T47D (cell line): ENCODE results near the gene VSIG2.

ENCODE experiments used
- DNase-seq, 2 experiments: peaks; one replicate each; pipeline versions ENCODE4 v3.0.0 to v3.0.0-alpha.2; 2011 to 2012; ENCODE audit warnings: low read depth in 1 of 2, low spot score in 1 of 2
- JUND ChIP-seq: IDR thresholded peaks from 2 replicates; pipeline ENCODE4 v1.6.1; 2012; ENCODE audit warnings: low read depth
- in situ Hi-C: cut with HindIII; loops from 2 replicates; pipeline ENCODE4 v1.10.0; 2016; ENCODE audit warnings: low sequenced_read_pairs, low pct_unique_long_range_greater_than_20kb

Gene VSIG2

GRCh38 chr11:124739479-124740276 lies 12.4 kb downstream of the VSIG2 start, which contains the start of gene NRGN:
Gene NRGN (plus strand): TSS chr11:124739942. CDS start chr11:124740085, 143 bp downstream.
- no peak for TF ChIP-seq JUND
- peak; percentile 97 to 100 for DNase-seq
- in situ Hi-C loops: no loop called here

DNA sequence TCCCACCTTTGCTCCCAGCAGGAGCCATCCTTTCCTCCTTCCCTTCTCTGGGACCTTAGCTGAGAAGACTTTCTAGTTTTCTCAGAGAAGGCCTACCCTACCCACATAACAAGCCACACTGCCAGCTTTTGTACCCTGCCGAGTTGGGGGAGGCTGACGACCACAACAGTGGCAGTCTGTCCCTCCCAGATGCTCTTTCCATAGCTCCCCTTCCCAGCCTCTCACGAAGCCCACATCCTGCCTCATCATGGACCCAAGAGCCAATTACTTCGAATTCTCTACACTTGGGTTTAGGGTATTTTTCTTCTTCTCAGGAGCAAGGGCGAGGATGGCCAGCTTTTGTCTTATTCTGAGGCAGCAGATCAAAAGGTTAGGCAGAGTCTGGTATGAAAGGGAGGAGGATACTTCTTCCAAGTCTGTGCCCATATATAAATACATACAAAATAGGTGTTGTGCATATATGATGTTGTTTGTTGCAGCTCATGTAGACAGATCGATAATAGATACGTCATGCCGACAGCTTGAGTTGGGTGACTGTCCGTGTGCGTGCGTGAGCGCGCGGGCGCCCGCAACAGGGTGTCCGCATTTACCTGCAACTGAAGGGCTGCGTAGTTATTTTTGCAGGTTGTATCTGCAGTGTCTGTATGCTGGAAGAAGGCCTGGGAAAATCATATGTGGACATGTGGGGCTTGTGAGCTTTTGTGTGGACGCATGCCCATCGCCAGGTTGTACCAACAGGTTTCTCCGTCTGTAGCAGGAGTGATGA lies 13.2 kb downstream of the VSIG2 start:
- in situ Hi-C loops: no loop called here
- DNase-seq: no peak
- TF ChIP-seq JUND: no peak

- in situ Hi-C loops: no loop called here
- no peak for TF ChIP-seq JUND
- no peak for DNase-seq
Measured at GRCh38 chr11:124737638-124738305, 14.3 kb downstream of the VSIG2 start.

GRCh38 chr11:124736736-124737135 lies 15.3 kb downstream of the VSIG2 start:
- no peak for DNase-seq
- no peak for TF ChIP-seq JUND
- in situ Hi-C loops: no loop called here

DNA sequence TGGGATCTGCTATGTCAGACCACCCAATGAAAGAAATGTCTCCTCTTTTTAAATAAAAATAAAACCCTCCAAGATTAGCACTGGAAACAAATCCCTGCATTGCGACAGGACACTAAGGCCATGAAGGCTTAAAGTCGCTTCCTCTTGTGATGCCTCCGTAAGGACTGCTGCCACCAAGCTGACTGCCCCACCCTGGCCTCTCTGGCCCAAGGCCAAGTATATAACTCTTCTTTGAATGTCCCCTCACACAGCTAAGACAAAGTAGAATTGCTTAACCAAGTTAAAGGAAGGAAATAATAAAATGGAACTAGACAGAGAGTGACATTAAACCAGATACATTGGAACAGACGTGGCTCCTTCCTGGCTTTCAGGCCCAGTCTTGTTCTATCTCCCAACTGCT lies 19.8 kb downstream of the VSIG2 start:
- in situ Hi-C loops: no loop called here
- no peak for TF ChIP-seq JUND
- no peak for DNase-seq

DNA sequence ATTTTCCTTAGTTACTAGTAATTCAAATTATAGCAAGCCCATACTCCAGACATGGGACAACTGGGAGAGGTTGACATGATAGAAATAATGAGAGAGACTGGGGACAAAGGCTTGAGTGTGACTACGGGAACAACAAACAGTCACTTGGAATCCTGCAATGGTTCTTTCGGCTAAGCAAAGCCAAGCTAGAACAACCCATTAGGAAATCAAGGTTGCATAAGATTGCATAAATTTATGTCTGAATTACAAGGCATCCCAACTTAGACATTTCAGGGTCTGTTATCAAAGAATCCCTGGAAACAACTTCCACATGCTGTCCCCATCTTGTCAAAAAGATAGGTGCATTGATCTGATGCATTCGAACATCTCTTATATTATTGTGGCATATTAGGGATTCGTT lies 22.5 kb downstream of the VSIG2 start:
- TF ChIP-seq JUND: no peak
- in situ Hi-C loops: no loop called here
- DNase-seq: no peak

- no peak for TF ChIP-seq JUND
- in situ Hi-C loops: no loop called here
- DNase-seq: no peak
Measured at GRCh38 chr11:124728134-124728533, 23.9 kb downstream of the VSIG2 start.

- in situ Hi-C loops: no loop called here
- DNase-seq: no peak
- TF ChIP-seq JUND: no peak
Measured at GRCh38 chr11:124727474-124727873, 24.6 kb downstream of the VSIG2 start.

GRCh38 chr11:124725719-124726105 lies 26.3 kb downstream of the VSIG2 start:
- no peak for TF ChIP-seq JUND
- in situ Hi-C loops: no loop called here
- DNase-seq: no peak

DNA sequence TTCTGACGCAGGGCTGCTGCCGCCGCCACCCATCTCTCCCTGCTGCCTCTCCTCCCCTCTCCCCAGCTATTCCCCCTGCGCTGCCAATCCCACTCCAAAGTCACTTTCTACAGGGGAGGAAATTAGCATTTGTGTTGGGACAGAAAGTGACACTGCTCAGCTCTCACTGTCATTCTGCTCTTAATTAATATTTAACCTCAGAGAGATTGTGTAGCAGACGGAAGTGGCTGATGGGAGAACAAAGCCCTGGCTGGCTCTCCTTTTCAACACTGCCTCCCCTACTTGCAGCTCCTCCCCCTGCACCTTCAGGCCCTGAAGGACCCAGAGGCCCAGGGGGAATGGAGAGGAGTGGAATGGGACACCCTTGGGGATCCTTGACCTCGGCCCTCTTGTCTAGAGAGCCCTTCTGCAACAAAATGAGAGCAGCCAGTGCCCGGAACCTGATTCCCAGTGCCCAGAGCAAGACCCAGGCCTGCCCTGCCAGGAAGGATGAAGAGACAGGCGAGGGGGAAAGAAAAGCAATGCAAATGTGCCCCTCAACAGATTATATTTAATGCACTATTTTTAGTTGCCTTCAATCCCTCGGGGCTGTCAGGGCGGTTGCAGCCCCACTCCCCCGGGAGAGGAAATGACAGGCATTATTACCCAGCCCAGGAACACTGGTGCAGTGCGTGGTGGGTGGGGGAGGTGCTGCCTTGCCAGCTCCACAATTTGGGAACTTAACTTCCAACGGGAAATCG lies 26.9 kb downstream of the VSIG2 start:
- TF ChIP-seq JUND: no peak
- in situ Hi-C loops: no loop called here
- DNase-seq: no peak

- DNase-seq: no peak
- TF ChIP-seq JUND: no peak
- in situ Hi-C loops: no loop called here
Measured at GRCh38 chr11:124722176-124722575, 29.9 kb downstream of the VSIG2 start.

- no peak for TF ChIP-seq JUND
- DNase-seq: no peak
- in situ Hi-C loops: no loop called here
Measured at GRCh38 chr11:124719534-124719933, 32.5 kb downstream of the VSIG2 start.

DNA sequence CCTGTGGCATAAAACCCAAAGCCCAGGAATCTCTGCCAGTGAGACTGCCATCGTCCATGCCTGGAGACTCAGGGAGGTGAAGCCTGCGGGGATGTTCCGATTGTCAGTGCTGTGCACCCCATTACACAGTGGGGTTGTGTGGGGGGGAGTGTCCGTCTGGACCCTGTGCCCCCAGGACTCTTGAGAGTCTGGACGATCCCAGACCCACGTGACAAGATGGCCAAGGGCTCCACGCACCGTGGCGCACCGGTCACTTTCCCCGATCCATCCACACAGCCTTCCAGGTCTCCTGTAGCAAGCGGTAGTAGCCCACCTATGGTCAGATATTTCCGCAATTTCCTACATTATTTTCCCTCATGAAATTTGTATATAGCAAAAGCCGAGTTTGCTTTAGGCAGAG lies 33.3 kb downstream of the VSIG2 start:
- TF ChIP-seq JUND: no peak
- in situ Hi-C loops: no loop called here
- no peak for DNase-seq
